Measurements from ENCODE around the gene MTHFD1L.
"Not testable (repeated sequence)": the region's sequence is repeated elsewhere in the genome, so short reads cannot be mapped to it uniquely, and the experiment has no call there.

The MTHFD1L gene

DNA sequence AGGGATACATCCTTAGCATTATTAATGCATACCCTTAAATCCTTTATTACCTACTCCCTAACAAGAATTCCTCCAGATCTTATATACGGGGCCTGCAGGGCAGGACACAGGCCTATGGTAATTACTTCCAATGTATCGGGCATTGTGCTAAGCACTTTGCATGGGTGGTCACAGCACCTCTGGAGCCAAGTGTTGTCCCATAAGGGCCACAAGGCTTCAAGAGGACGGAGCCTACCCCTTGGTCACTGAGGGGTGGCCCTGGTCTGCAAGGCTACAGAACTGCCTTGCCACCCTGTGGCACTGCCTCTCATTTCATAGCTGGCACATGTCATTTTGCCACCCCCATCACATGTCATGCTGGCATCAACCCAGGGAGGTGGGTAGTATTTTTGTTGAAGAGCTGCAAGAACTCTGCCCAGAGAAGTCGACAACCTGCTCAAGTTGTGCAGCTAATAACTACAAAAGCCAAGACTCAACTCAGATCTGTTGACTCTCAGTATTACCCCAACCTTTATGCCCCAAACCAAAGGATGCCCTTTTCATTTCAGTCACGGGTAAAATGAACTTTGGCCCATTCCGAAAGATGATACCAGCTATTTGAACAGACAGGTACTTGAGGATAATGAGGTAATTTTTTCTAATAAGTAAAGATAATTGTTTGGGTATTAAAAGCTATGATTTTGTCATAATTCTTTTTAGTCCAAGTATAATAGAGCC, 230.2 kb downstream of the MTHFD1L start:
- no peak for DNase-seq (ENCODE audit: low spot score)

DNA sequence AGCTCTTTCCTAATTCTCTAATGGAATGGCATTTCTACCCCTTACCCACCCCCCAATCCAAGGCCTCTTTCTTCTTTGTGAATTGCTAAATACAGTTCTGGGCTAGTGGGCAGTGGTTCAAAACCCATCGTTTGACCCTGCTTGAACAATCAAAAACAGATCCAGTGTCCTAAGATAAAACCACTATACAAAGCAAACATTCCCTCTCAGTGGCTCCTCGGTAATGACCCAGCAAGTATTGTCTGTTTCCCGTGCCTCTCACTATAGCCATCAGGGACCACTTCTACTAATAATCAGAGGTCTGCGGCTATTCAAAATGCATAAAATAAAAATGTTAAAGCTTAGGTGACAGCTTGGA, 230.7 kb downstream of the MTHFD1L start:
- DNase-seq (ENCODE audit: low spot score): no peak

DNA sequence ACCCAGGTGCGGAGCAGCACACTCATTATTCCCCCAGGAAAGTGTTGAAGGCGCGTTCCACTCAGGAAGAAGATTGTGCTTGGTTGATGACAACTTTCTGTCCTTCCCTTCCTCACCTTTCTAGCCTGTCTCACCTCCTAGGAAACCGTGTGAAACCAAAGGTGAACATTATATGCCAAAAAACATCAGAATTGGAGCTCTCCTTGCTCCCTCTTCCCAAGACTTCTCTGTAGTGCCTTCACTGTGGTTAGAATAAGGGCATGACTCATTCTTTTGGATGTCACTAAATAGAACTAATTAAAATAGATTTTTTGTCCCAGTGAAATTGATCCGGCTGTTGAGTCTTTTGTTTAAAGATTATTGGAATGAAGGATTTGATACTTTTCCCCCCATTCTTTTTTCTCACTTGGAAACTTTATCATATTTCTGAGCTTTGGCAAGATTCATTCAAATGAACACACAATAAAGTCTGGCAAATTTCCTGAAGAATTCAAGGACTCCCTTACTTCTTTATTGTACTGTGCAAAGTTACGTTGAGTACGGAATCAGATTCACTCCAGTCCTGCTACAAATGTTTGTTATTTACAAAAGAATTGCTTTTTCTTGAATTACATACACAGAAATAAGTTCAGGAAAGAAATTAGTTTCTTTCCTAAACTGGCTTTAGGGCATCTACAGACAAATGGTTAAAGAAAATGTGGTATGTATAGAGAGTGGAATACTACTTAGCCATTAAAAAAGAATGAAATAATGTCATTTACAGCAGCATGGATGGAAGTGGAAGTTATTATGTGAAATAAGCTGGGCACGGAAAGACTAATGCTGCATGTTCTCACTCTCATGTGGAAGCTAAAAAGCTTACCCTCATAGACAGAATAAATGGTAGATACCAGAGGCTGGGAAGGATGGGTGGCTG, 231.4 kb downstream of the MTHFD1L start:
- DNase-seq (ENCODE audit: low spot score): no peak

DNA sequence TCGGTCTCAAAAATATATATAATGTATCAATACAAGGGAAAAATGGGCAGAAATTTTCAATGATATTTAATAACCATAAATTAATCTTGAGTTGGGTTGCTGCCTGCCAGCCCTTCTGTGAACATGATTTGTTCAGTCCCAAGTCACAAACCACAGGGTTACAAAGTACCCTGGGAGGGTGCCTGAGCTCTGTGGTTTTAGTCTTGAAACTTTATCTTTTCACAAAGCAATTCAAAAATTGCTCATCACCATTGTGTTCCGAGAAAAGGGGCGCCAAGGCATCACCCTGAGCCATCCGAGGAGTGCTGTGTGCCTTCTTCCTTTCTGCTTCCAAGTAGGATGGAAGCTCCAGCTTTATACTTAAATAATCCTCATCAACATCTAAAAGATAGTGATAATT, 232.7 kb downstream of the MTHFD1L start:
- no peak for DNase-seq (ENCODE audit: low spot score)

DNA sequence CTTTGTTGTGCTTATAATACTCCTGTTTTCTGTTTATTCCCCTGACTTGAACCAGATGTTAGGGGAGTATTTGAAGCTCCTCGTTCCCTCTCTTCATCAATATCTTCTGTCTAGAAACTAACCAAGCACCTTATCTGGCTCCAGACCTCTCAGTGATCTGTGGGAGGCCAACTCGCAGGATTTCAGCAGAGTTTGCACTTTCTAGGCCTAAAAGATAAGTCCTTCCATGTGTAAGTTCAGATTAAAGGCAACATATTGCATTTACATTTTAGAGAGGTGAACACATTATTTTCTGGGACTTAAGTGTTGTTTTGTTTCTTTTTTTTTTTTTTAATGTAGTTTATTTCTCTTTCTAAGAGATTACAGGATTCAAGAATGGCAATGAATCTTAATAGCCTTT, 234.8 kb downstream of the MTHFD1L start:
- DNase-seq (ENCODE audit: low spot score): no peak

DNA sequence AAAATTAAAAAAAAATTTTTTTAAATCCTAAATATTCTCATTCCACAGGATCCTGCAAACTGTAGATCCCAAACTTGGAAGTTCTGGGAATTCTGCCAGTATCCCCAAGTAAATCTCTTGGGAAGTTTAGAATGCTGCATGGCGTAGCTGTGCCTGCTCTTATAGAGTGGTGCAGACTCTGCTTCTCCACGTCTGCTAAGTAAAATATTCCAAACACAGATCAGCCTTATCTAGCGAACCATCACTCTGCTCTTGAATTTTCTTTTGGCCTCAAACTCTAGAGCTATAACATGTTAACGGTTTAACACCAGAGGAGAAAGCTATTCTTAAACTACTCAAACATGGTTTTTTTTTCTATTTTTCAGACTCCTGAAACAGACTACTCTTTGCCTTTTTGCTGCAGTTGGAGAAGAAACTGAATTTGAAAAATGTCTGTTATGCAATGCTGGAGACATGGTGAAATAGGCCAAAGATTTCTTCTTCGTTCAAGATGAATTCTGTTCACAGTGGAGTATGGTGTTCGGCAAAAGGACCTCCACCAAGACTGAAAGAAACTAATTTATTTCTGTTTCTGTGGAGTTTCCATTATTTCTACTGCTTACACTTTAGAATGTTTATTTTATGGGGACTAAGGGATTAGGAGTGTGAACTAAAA, 235.8 kb downstream of the MTHFD1L start:
- DNase-seq (ENCODE audit: low spot score): no peak

DNA sequence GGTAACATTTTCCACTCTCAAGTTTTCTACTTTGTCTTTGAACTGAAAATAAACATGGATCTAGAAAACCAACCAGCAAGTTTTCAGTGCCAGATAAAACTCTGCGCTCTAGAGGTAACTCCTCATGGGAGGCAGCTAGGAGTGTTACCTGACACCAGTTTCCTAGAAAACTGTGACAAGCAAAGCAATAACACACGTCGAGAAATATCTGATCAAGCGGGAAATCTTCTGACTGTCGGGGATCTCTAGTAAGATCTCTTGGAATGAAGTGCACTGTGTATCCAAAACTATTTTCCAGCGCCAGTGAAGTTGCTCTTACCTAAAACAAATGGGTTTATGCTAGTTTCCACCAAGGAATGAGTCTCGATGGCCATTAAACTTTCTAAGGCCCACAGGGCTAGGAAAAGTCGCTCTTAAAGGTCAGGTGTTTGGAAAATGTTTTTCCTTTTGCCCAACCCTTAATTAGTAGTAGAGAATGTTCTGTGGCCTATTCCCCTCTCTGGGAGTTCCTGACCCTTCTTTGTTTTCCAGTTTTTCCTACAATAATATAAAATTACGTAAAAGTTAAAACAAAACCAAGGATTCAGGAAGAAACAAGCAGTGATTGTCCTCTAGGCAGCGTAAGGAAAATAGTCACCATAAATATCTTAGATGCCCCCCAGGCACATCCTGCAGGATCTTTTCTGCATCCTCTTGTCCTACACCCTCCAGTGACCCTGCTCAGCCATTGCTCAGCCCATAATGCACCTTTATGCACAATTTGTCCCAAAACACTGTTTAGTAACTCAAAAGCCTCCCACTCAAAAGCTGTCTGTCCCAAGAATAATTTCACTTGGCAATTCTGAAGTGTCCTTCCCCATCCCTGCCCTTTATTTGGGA, 236.6 kb downstream of the MTHFD1L start:
- no peak for DNase-seq (ENCODE audit: low spot score)

DNA sequence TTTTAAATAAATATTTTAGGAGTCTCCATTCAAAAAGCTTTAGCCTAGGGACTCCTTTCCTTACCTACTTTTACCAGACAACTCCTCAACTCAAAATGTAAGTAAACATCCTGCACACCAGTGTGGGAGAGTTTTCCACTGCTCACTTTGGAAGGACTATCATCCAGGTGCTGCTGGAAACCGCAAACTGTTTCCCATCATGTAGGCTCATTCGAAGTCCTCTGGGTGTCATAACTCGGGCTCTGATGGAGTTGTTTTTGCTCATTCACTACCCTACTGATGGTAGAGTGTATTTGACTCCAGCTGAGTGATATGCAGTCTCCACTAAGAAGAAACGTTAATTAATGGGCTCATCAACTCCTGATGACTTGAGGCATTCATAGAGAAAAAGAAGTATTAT, 237.8 kb downstream of the MTHFD1L start:
- no peak for DNase-seq (ENCODE audit: low spot score)

DNA sequence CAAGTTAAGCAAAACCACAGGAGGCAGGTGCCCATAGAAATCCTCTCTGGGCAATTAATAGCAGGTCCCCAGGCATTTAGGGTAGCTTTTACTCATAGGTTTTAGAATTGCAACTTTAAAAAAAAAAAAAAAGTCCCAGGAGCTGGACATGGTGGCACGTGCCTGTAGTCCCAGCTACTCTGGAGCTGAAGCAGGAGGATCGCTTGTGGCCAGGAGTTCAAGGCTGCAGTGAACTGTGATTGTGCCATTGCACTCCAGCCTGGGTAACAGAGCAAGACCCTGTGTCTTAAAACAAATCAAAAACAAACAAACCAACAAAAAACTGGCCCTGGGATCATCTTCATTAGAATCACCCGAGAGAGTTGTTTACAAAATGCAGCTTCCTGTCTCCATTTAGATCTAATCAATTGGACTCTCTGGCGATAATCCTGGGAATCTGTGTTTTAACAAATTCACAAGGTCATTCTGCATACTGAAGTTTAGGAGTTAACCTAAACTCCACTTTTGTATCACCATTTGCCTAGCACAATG, 242.5 kb downstream of the MTHFD1L start:
- DNase-seq (ENCODE audit: low spot score): no peak

DNA sequence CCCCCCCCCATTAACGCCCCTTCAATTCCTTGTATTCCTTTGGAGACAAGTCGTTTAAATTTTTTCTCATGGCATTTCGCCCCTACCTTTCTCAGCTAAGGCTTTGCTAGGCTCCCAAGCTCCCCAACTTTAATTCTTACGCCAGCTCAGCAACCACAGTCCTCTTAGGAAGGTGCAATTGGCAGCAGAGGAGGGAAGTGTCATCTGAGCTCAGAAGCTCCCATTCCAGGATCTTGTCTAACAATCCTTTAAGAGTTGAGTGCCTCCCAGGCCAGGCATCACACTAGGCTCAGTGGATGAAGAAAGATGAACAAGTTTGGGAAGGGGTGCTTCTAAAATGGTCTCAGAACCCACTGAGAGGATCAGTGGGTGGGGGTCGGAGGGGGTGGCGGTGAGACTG, 243.0 kb downstream of the MTHFD1L start:
- DNase-seq (ENCODE audit: low spot score): no peak

DNA sequence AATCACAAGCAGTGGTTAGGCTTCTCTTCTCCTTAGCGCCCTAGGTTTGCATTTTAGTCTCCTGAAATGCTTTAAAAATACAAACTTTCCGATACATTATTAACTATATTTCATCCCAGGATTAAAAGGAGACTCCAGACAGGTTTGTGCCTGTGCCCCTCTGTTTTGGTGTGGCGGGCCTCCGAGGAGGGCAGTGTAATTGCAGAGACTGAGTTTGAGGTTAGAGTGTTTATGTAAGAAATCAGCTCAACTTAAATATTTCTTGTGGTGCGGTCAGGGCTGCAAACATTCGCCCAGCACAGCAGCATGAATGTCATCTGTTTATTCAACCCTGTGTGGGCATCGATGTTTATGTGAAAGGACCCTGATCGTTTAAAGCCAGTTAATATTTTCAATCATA, 243.9 kb downstream of the MTHFD1L start:
- DNase-seq (ENCODE audit: low spot score): no peak

DNA sequence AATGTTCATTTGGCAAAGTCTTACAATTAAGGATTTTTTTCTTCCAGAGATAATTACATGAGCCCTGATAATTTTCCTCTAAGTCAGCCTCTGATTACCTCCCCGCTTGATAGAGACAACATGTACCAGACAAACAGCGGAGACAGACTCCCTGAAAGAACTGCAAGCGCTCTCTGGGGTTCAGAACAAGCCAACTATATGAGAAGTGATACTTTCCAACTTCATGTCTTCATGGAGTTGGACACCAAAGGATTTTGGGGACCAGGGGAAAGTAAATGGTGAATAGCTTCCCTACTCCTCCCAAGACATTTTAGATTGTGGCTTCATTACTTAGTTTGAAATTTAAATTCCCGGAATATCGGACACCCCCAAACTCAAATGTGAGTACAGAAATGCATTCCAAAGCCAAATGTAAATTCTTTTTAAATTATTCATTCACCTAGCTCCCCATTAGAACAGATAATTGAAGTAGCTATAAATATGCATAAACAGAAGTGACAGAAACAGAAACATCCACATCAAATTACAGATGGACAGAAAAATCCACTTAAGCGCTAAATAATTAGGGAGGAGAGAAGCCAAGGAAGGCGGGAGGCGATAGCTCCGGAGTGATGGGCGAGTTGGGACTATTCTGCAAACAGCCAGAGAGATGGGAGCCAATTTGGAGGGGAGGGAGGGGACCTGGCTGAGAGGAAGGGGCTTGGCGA, 244.5 kb downstream of the MTHFD1L start:
- DNase-seq (ENCODE audit: low spot score): no peak

DNA sequence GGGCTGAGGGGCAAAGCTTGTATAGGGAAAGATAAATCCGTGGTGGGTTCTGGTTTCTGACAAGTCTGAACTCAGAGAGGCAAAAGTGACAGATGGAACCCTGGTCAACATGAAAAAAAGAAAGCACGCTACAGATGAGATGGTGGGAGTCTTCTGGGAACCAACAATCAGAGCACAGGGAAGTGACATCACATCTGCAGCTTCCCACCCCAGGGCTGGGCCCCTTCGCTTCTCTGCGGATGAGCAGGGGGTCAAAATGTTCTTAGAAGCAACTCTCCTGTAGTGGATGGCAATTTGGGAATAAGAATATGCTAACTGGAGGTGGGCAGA, 245.0 kb downstream of the MTHFD1L start:
- DNase-seq (ENCODE audit: low spot score): no peak

DNA sequence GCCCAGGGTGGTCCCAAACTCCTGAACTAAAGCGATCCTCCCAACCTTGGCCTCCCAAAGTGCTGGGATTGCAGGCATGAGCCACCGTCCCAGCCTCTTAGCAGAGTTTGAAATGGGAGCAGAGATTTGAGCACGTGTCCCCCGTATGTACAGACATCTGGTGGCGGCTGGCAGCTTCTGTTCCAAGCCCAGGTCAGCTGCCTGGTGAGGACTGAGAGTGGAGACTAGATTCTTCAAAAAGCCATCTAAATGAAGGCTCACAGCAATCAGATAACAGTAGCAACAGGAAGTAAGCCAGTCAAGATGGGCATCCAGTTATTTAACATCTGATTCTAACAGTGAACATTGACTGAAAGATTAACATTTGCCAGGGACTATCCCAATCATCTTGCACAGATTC, 246.2 kb downstream of the MTHFD1L start:
- no peak for DNase-seq (ENCODE audit: low spot score)

DNA sequence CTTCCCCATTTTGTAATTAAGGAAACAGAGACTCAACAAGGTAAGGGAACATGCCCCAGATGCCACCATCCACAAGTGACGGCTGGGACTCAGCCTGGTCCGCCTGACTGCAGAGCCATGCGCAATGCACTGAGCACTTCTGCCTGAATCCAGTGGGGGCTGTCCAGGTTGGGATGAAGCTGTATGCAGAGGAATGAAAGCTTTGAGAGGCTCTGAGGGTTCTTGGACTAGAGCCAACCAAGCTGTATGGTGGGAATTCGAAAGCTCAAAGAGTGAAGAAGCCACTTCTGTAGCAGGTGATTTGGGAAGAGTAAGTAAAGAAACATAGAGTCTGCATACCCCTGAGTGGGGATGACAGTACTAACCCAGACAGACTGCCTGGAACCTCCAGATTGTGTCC, 246.6 kb downstream of the MTHFD1L start:
- no peak for DNase-seq (ENCODE audit: low spot score)

DNA sequence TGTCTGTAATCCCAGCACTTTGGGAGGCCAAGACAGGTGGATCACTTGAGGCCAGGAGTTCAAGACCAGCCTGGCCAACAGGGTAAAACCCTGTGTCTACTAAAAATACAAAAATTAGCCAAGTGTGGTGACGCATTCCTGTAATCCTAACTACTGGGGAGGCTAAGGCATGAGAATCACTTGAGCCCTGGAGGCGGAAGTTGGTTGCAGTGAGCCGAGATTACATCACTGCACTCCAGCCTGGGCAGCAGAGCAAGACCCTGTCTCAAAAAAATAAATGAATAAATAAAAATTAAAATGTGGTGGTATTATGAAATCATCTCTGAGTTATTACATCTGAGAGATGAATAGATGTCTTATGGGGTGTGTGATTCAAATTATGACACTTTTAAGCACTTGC, 247.4 kb downstream of the MTHFD1L start:
- DNase-seq (ENCODE audit: low spot score): not testable (repeated sequence)

DNA sequence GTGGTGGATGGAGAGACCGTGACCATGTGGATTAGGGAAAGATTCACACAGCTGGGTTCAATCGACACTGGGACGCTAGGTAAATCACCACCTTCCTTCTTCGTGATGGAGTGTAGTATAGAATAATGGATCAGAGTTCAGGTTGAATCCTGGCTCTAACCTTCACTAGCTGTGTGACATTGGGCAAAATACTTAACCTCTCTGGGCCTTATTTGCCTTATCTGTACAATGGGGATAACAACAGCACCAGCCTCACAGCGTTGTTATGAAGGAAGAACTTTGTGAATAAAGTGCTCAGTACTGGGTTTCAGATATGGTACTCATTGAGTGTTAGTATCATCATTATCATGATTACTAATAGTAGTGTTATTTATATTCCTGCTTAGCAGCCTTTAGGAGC, 248.1 kb downstream of the MTHFD1L start:
- DNase-seq (ENCODE audit: low spot score): no peak

DNA sequence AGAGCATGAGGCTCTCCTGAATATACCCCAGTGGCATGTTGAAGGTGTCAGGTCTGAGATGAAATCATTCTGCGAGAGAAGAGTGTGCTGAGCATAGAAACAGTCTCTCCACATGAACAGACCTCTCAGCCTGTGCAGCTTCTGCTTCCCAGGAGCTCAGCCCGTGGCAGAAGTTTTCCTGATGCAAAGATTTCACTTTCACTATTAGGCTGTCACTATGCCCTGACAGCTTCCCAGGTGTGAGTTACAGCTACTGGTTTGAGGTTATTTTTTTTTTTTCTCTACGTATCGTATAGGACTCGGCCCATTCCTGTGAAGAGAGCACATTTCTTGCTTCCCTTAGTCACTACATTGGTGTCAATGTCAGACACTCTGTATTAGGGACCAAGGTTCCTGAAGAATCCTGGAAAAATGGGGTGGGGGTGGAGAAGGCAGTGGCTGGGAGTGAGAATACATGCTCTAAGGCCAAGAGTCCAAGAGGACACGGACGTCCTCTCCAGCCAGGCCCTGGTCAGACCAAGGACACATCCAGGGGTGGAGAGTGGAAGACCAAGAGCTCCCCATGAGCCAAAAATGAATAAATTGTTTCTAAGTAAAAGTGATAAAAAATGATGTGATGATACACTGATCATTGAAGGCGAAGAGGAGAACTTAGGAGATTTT, 253.1 kb downstream of the MTHFD1L start:
- no peak for DNase-seq (ENCODE audit: low spot score)

DNA sequence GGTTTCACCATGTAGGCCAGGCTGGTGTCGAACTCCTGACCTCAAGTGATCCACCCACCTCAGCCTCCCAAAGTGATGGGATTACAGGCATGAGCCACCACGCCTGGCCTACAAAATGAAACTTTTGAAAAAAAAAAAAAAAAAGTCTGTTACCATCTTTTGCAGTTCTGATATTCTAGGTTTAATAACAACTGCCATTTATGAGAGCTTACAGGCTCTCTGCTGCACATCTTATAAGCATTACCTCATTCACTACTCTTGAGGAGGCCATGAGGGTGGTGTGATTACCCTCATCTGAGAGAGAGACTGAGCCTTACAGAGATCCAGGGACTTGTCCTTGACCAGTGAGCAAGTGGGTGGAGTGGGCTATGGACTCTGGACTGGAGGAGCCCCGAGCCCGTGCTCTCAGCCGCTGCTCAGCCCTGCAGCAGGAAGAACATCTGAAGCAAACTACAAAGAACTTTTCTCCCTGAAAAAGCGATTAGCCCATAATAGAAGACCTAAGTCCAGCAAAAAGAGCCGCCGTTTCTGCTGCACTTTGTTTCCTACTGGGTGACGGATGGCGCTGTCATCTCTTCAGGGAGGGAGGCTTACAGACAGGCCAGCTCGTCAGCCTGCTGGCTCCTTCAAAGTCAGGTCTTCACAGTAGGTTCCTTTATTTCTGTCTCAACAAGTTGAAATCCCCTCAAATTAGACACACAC, 254.5 kb downstream of the MTHFD1L start:
- no peak for DNase-seq (ENCODE audit: low spot score)

DNA sequence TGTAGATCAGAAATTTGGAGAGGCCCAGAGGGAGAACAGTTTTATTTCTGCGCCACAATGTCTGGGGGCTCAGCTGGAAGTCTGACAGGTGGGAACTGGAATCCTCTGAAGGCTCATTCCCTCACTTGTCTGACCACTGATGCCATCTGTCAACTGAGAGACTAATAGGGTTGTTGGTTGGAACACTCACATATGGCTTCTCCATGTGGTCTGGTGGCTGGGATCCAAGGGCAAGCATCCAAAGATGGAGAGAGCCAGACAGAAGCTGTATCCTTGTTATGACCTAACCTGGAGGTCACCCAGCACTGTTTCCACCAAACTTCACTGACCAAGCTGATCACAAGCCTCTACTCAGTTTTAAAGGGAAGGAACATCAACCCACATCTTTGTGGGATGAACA, 256.4 kb downstream of the MTHFD1L start:
- DNase-seq (ENCODE audit: low spot score): no peak

Data from Ammon's horn (tissue), 1 donor.